Brain microvascular endothelial cell (primary cell): ENCODE measurements around the gene VIPR2.

Experiments
- DNase-seq: peaks from one replicate; pipeline ENCODE4 v3.0.0-alpha.2; 2020
- H3K27ac ChIP-seq: fragments of 250-450 bp; sonication (Bioruptor Pico); 2 replicates; pipeline ENCODE4 v1.5.1; 2020; ENCODE audit warnings: mild to moderate bottlenecking, moderate library complexity
- H3K27me3 ChIP-seq: fragments of 250-450 bp; sonication (Bioruptor Pico); replicated peaks from 2 replicates; pipeline ENCODE4 v1.5.1; 2020; ENCODE audit warnings: mild to moderate bottlenecking
- H3K36me3 ChIP-seq: fragments of 250-450 bp; sonication (Bioruptor Pico); replicated peaks from 2 replicates; pipeline ENCODE4 v1.5.1; 2020; ENCODE audit warnings: mild to moderate bottlenecking
- H3K4me3 ChIP-seq: 2 replicates; pipeline ENCODE4 v1.5.1; 2011; ENCODE audit warnings: low read depth, mild to moderate bottlenecking, control low read depth, low read length, moderate library complexity
- in situ Hi-C: cut with HindIII; loops from 2 replicates; pipeline ENCODE4 v1.10.0; 2017; ENCODE audit warnings: low sequenced_read_pairs, low pct_ligation_motif_present
- TF ChIP-seq, protein P1 (sequence below): IDR thresholded peaks from 2 replicates; pipeline ENCODE4 v1.5.1; 2011; ENCODE audit warnings: low read depth, mild to moderate bottlenecking, moderate library complexity, low read length, control low read depth, inconsistent platforms; ENCODE audit errors: missing control alignments

Gene VIPR2

DNA sequence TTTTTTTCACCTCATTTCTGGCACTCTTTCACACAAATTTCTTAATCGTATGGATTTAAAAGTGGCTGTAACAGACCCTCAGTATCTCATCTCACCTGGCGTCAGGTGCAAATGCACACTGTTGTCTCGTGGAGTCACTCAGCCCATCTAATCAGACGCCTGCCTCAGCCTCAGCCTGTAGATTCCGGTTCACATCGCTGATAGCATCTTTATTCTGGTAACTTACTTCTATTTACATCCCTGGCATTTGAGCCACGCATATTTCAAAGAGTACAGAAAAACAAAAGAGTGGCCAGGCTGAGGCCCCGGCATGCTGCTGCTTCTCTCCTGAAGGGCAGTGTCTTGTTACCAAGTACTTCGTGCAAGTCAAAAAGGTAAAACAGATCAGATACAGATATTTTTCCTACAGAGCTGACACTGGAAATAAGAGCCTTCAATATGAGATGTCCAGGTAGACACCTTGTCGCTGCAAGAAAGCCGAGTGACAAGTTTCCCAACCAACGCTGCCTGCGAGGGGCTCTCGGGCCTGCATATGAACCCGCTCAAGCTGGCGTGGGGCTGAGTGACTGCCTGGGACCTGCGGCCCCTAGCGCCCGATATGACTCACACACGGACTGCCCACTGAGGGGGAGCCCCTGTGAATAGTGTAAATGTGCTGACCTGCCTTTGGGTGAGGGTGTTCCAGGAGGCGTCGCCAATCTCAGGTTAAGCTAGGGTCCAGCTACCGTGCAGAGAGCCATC, 4.3 kb downstream of the VIPR2 start:
- TF ChIP-seq, protein P1, sequence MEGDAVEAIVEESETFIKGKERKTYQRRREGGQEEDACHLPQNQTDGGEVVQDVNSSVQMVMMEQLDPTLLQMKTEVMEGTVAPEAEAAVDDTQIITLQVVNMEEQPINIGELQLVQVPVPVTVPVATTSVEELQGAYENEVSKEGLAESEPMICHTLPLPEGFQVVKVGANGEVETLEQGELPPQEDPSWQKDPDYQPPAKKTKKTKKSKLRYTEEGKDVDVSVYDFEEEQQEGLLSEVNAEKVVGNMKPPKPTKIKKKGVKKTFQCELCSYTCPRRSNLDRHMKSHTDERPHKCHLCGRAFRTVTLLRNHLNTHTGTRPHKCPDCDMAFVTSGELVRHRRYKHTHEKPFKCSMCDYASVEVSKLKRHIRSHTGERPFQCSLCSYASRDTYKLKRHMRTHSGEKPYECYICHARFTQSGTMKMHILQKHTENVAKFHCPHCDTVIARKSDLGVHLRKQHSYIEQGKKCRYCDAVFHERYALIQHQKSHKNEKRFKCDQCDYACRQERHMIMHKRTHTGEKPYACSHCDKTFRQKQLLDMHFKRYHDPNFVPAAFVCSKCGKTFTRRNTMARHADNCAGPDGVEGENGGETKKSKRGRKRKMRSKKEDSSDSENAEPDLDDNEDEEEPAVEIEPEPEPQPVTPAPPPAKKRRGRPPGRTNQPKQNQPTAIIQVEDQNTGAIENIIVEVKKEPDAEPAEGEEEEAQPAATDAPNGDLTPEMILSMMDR = no peak
- peaks cover 26% of the 10 kb centered on the region for H3K27me3 ChIP-seq
- H3K27ac ChIP-seq = no peak overlapping the region
- in situ Hi-C loops = no loop called here
- no peak overlapping the region for H3K4me3 ChIP-seq
- no peaks in the 10 kb centered on the region for H3K36me3 ChIP-seq
- DNase-seq = no peak

DNA sequence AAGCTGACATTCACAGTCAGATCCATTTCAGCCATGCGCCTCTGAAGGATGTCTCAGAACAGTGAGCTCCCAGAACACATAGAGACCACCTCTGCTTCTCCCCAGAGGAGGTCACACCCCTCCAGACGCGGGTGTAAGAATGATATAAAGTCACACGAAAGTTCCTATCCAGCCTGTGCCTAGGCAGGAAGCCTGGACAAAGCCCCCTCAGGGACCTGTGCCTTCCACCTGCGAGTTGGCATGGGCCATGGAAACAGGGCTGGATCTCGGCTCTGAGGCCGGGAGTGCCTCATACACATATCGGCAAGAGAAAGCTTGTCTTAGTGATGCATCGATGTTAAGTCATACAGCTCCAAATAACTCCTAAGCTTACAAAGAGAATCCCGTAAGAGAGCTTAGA, 5.0 kb downstream of the VIPR2 start:
- TF ChIP-seq, protein P1 = no peak
- Histone ChIP-seq H3K27me3 (peaks cover 21% of the 10 kb centered on the region), H3K36me3 (no peaks in the 10 kb centered on the region), H3K27ac (no peak overlapping the region), H3K4me3 (no peak overlapping the region)
- DNase-seq = no peak
- in situ Hi-C loops = no loop called here

DNA sequence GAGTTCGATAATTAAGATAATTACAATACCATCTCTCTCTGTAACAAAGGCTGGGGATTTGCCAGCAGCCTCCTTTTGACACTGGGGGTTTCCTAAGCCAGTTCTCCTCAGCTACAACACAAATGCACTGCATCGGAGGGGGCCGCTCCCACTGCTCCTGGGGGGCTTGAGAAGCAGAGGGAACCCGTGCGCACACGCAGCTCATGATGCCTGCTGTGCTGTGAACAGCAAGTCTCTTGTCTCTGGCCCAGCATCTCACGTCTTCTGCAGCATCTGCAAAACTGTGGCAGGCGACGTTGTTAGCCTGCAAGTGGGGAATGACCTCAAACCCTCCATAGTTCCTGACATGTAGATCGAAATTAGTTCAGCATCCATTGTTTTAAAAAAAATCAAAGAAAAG, 5.5 kb downstream of the VIPR2 start:
- Histone ChIP-seq H3K36me3 (no peaks in the 10 kb centered on the region), H3K4me3 (no peak overlapping the region), H3K27me3 (peaks cover 17% of the 10 kb centered on the region), H3K27ac (no peak overlapping the region)
- in situ Hi-C loops = no loop called here
- DNase-seq = no peak
- TF ChIP-seq, protein P1 = no peak

DNA sequence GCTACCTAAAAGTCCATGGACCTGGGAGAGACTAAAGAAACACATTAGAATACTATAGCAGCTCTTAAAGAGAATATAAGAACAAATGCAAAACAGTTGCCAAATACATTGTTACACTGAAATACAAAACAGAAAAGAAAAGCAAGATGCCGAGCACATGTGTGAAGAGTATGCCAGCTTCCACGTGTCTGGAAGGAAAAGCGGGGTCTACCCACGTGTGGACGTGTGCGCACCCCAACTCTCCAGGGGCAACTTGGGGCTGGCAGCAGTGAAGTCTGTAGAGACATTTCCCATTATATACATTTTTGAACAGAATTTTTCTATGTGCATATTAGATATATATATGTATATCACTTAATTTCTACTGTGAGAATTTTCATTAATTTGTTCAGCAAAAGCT, 6.2 kb downstream of the VIPR2 start:
- in situ Hi-C loops = no loop called here
- H3K4me3 ChIP-seq = no peak overlapping the region
- TF ChIP-seq, protein P1 = no peak
- H3K27me3 ChIP-seq = peaks cover 10% of the 10 kb centered on the region
- DNase-seq = no peak
- H3K36me3 ChIP-seq = no peaks in the 10 kb centered on the region
- no peak overlapping the region for H3K27ac ChIP-seq

DNA sequence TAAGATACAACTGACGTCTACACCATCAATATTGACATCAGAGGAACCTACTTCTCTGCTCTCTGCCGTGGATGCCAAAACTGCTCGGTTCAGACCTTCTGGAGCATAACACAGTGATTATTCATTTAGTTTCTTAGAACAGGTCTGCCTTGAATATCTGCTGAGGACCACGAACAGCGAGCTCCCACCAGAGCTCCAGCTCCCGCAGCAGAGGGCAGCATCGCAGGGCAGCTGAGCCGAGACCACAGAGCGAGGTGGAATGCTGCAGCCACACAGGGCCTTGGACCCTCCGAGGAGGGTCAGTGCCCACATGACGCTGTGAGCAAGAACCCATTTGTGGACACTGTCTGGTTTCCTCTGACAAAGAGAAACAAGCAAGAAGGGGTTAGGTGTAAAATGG, 6.8 kb downstream of the VIPR2 start:
- Histone ChIP-seq H3K27me3 (peaks cover 4% of the 10 kb centered on the region), H3K36me3 (no peaks in the 10 kb centered on the region), H3K27ac (no peak overlapping the region), H3K4me3 (no peak overlapping the region)
- in situ Hi-C loops = no loop called here
- no peak for DNase-seq
- TF ChIP-seq, protein P1 = no peak

DNA sequence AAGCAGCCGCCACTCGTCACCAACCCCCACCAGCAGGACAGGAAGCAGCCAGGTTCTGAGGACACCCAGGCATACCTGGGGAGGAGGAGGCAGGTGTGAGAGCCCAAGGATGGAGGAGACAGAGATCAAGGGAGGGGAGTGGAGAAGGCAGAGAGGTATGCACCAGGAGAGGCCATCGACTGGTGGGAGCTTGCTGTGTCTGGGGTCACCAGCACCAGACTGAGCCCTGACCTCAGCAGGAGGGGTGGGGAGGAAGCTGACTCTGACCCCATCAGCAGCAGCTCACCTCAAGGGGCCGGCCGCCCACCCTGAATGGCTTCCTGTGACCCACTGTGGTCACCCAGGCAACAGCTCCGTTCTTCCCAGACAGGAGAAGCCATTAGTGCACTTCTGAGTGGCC, 7.8 kb downstream of the VIPR2 start:
- H3K4me3 ChIP-seq = no peak overlapping the region
- no peak for DNase-seq
- TF ChIP-seq, protein P1 = no peak
- in situ Hi-C loops = no loop called here
- H3K27me3 ChIP-seq = peaks cover 2% of the 10 kb centered on the region
- H3K27ac ChIP-seq = no peak overlapping the region
- no peaks in the 10 kb centered on the region for H3K36me3 ChIP-seq
